Suprapubic skin (tissue), 4 donors: ENCODE measurements around the gene LPP.

ENCODE experiments used
- CTCF ChIP-seq, 2 donors: fragments of 200-600 bp in 1 of 2; fragments of 450-650 bp in 1 of 2; sonication (generic) in 1 of 2; IDR thresholded peaks; one replicate each; pipeline ENCODE4 v1.5.1; 2016 to 2019; ENCODE audit warnings: antibody characterized with exemption in 2 of 2, mild to moderate bottlenecking in 1 of 2, moderate library complexity in 1 of 2
- POLR2A ChIP-seq, 2 donors: fragments of 450-650 bp; IDR thresholded peaks; one replicate each; pipeline ENCODE4 v1.6.1; 2017; ENCODE audit warnings: antibody characterized with exemption in 2 of 2, mild to moderate bottlenecking in 2 of 2, moderate library complexity in 2 of 2
- POLR2AphosphoS5 ChIP-seq, 3 donors: sonication (generic); formaldehyde crosslinking; IDR thresholded peaks; one replicate each; pipeline ENCODE4 v1.6.1; 2017; ENCODE audit warnings: antibody characterized with exemption in 3 of 3

GRCh38 chr3:188901126-188901525 lies 747.2 kb downstream of the LPP start:
- TF ChIP-seq CTCF (IDR thresholded peaks at IDR 0.05), result no peak
- TF ChIP-seq POLR2A (IDR thresholded peaks at IDR 0.05), result no peak
- TF ChIP-seq POLR2AphosphoS5 (IDR thresholded peaks at IDR 0.05), result no peak
